K562 (cell line): ENCODE measurements around the gene FAM124A. TPM values are rescaled to one million over a fixed set of nuclear protein-coding genes. Genes with fewer than 3 reads are reported as not detected.

Experiments used
- ATAC-seq: fragments of 200-7000 bp; cut with Tn5 transposase; 3 replicates; pipeline ENCODE4 v1.9.1; 2020; ENCODE audit warnings: moderate library complexity
- BruUV-seq: library from RNA; stranded (reverse); fragments of 400-500 nt; replicated peaks from 2 replicates; lab custom pipeline; 2021; lab: Mats Ljungman, UMichigan
- CTCF ChIA-PET: fragments of 300-600 bp; formaldehyde crosslinking; extraction: SDS; loops from one replicate; lab custom pipeline; 2021; ENCODE audit warnings: low intra/inter-chr PET ratio; lab: Yijun Ruan, JAX
- POLR2A ChIA-PET: fragments of 300-600, 350-650 bp; sonication (Branson Sonifier 250); formaldehyde crosslinking; extraction: SDS; loops from one replicate; lab custom pipeline; 2021; ENCODE audit warnings: antibody characterized with exemption, inconsistent platforms; lab: Yijun Ruan, JAX
- DNase-seq, 4 experiments: peaks; one replicate each; pipeline versions ENCODE4 v3.0.0 to v3.0.0-alpha.2; 2011 to 2018; ENCODE audit warnings: low spot score in 3 of 4, mixed read lengths in 3 of 4; ENCODE audit errors: extremely low read depth in 1 of 4
- FAIRE-seq: peaks from 2 replicates; lab custom pipeline; 2011; peaks lifted over from hg19 to GRCh38; lab: Jason Lieb, UNC
- H2AFZ ChIP-seq: 2 replicates; pipeline ENCODE4 v1.6.0; 2011; ENCODE audit warnings: low read depth, low read length, control low read depth, inconsistent platforms
- H3K27ac ChIP-seq: fragments of 200-600 bp; 3 replicates; pipeline ENCODE4 v1.8.0; 2011; ENCODE audit warnings: low read depth, mild to moderate bottlenecking, control low read depth, inconsistent platforms, low read length, moderate library complexity, mixed read lengths; ENCODE audit errors: extremely low read depth
- H3K27me3 ChIP-seq, 2 experiments: fragments of 300-600 bp in 1 of 2; 2 replicates in 1 of 2; 3 replicates in 1 of 2; pipeline versions ENCODE4 v1.6.0 to v1.8.0; 2011; ENCODE audit warnings: inconsistent platforms in 2 of 2, low read length in 2 of 2, mild to moderate bottlenecking in 1 of 2, mixed read lengths in 1 of 2, moderate library complexity in 1 of 2; ENCODE audit not compliant: control insufficient read depth in 2 of 2, insufficient read depth in 2 of 2
- H3K36me3 ChIP-seq: fragments of 300-600 bp; 3 replicates; pipeline ENCODE4 v1.8.0; 2011; ENCODE audit warnings: mild to moderate bottlenecking, low read length, inconsistent platforms; ENCODE audit not compliant: control insufficient read depth, insufficient read depth
- H3K4me1 ChIP-seq, 2 experiments: fragments of 200-600 bp in 1 of 2; replicated peaks in 1 of 2; 2 replicates in 1 of 2; 3 replicates in 1 of 2; pipeline versions ENCODE4 v1.5.1 to v1.8.0; 2011; ENCODE audit warnings: inconsistent platforms in 2 of 2, low read length in 2 of 2, mild to moderate bottlenecking in 1 of 2, mixed read lengths in 1 of 2, moderate library complexity in 1 of 2; ENCODE audit not compliant: control insufficient read depth in 2 of 2, insufficient read depth in 2 of 2
- H3K4me2 ChIP-seq: 2 replicates; pipeline ENCODE4 v1.6.1; 2011; ENCODE audit warnings: low read length, control low read depth, inconsistent platforms, mixed read lengths; ENCODE audit not compliant: insufficient read depth
- H3K4me3 ChIP-seq: fragments of 200-600 bp; sonication (generic), shearing (Covaris generic); 2 replicates; pipeline ENCODE4 v1.5.1; 2016; ENCODE audit warnings: control low read depth, inconsistent platforms
- H3K79me2 ChIP-seq: fragments of 200-600 bp; 3 replicates; pipeline ENCODE4 v1.8.0; 2011; ENCODE audit warnings: low read length, inconsistent platforms; ENCODE audit not compliant: control insufficient read depth, insufficient read depth
- H3K9ac ChIP-seq, 2 experiments: 2 replicates each; pipeline versions ENCODE4 v1.6.0 to v1.6.1; 2011; ENCODE audit warnings: low read depth in 2 of 2, low read length in 2 of 2, control low read depth in 1 of 2, inconsistent platforms in 1 of 2, mild to moderate bottlenecking in 1 of 2, mixed read lengths in 1 of 2; ENCODE audit not compliant: insufficient read depth in 1 of 2
- H3K9me1 ChIP-seq: one replicate; pipeline ENCODE4 v1.6.0; 2011; ENCODE audit warnings: inconsistent platforms, mild to moderate bottlenecking, low read length, moderate library complexity; ENCODE audit not compliant: control insufficient read depth, insufficient read depth
- H3K9me3 ChIP-seq: replicated peaks from 2 replicates; pipeline ENCODE4 v1.5.1; 2011; ENCODE audit warnings: low read depth, low read length, inconsistent platforms; ENCODE audit not compliant: control insufficient read depth, insufficient read depth
- H4K20me1 ChIP-seq: replicated peaks from 2 replicates; pipeline ENCODE4 v1.6.1; 2011; ENCODE audit warnings: low read length, inconsistent platforms, mixed read lengths; ENCODE audit not compliant: control insufficient read depth, insufficient read depth
- ATF3 ChIP-seq, 2 experiments: fragments of 450-650 bp in 1 of 2; sonication (generic) in 1 of 2; formaldehyde crosslinking in 1 of 2; IDR thresholded peaks in 1 of 2; conservative IDR thresholded peaks in 1 of 2; 2 replicates each; pipeline versions ENCODE4 v1.6.1 to v1.8.1; 2016 to 2023; ENCODE audit warnings: mild to moderate bottlenecking in 2 of 2, moderate library complexity in 2 of 2, inconsistent platforms in 1 of 2, missing genetic modification reagents in 1 of 2
- CAMTA2 ChIP-seq: fragments of 250-450 bp; sonication (Bioruptor Pico); conservative IDR thresholded peaks from 2 replicates; pipeline ENCODE4 v1.5.1; 2022
- CBX5 ChIP-seq: IDR thresholded peaks from 2 replicates; pipeline ENCODE4 v1.6.1; 2014; ENCODE audit warnings: low read depth, borderline replicate concordance
- EP300 ChIP-seq: IDR thresholded peaks from 2 replicates; pipeline ENCODE4 v1.6.1; 2012; ENCODE audit warnings: low read length, improper control_type of control experiment
- MLLT1 ChIP-seq, 2 experiments: fragments of 450-650 bp; IDR thresholded peaks; 2 replicates each; pipeline ENCODE4 v1.6.1; 2016
- NFIC ChIP-seq: fragments of 450-650 bp; IDR thresholded peaks from 2 replicates; pipeline ENCODE4 v1.6.1; 2017; ENCODE audit warnings: mild to moderate bottlenecking, inconsistent platforms
- NFXL1 ChIP-seq: fragments of 450-650 bp; formaldehyde crosslinking; IDR thresholded peaks from 2 replicates; pipeline ENCODE4 v1.4.0; 2021; ENCODE audit warnings: mild to moderate bottlenecking
- SREBF1 ChIP-seq: fragments of 150-350 bp; IDR thresholded peaks from 2 replicates; pipeline ENCODE4 v1.6.1; 2014; ENCODE audit warnings: antibody characterized with exemption, low read depth, low read length, borderline replicate concordance
- ZBTB17 ChIP-seq: fragments of 450-650 bp; formaldehyde crosslinking; IDR thresholded peaks from 2 replicates; pipeline ENCODE4 v1.4.0; 2020; ENCODE audit warnings: mild to moderate bottlenecking
- ZNF431 ChIP-seq: sonication (generic); formaldehyde crosslinking; IDR thresholded peaks from 2 replicates; pipeline ENCODE4 v1.8.0; 2022; ENCODE audit warnings: mild to moderate bottlenecking, missing genetic modification reagents
- ZNF507 ChIP-seq: conservative IDR thresholded peaks from 2 replicates; pipeline ENCODE4 v1.6.1; 2017; ENCODE audit warnings: missing genetic modification characterization, missing compliant biosample characterization
- ZNF695 ChIP-seq: fragments of 450-650 bp; formaldehyde crosslinking; IDR thresholded peaks from 2 replicates; pipeline ENCODE4 v1.4.0; 2020; ENCODE audit warnings: mild to moderate bottlenecking, moderate library complexity
- ZNF707 ChIP-seq: fragments of 250-450 bp; sonication (Bioruptor Pico); conservative IDR thresholded peaks from 2 replicates; pipeline ENCODE4 v1.8.0; 2022; ENCODE audit warnings: inconsistent platforms, mild to moderate bottlenecking, moderate library complexity
- WGBS: fragments of 100-300 bp; shearing (Covaris generic); methylation state at CpG from one replicate; pipeline ENCODE4 v1.1.6; 2016; ENCODE audit warnings: low coverage, mixed read lengths; ENCODE audit not compliant: insufficient coverage; ENCODE audit errors: missing lambda C conversion rate; 5-methylcytosine and 5-hydroxymethylcytosine counted together
- in situ Hi-C: fragments of 300-500 bp; cut with MboI; formaldehyde crosslinking; loops from 4 replicates; pipeline ENCODE4 v1.15.0; 2018; ENCODE audit warnings: inconsistent platforms, mixed read lengths
- intact Hi-C: fragments of 100-400 bp; cut with micrococcal nuclease; formaldehyde crosslinking; loops from 2 replicates; pipeline ENCODE4 v1.14.2; 2022
- polyA plus RNA-seq, 8 experiments: library from polyadenylated mRNA; depleted of rRNA in 4 of 8; stranded (reverse) in 5 of 8; unstranded in 3 of 8; fragments of >200 nt; fragmentation: Nextera tagmentation in 2 of 8; fragmentation: Illumina TruSeq in 1 of 8; extraction: Ambion mirVana in 2 of 8; extraction: Trizol in 1 of 8; gene quantifications; 2 replicates each; pipeline versions ENCODE4 v1.2.1 to v1.2.3, GENCODE V29; 2011 to 2014; ENCODE audit warnings: inconsistent platforms in 1 of 8, missing spikeins in 1 of 8
- total RNA-seq, 7 experiments: library from RNA; depleted of rRNA in 6 of 7; stranded (reverse); fragments of >200 nt in 6 of 7; fragmentation: Illumina TruSeq in 2 of 7; extraction: Trizol in 2 of 7; gene quantifications; 2 replicates each; pipeline versions ENCODE4 v1.2.1 to v1.2.3, GENCODE V29; 2011 to 2021; ENCODE audit warnings: low replicate concordance in 1 of 7
- TF ChIP-seq, protein P1 (sequence below), 2 experiments: fragments of 450-650 bp in 1 of 2; sonication (generic) in 1 of 2; formaldehyde crosslinking; conservative IDR thresholded peaks; 2 replicates each; pipeline versions ENCODE4 v1.4.0 to v1.8.1; 2020 to 2022; ENCODE audit warnings: mild to moderate bottlenecking in 1 of 2, missing genetic modification reagents in 1 of 2

The FAM124A gene
- total and polyA plus RNA-seq, 9 of the 15 experiments (the other 6 are each of a cell fraction or from before 2014, with no cell fraction given) = not detected

- WGBS = 0% methylated on average over 3 of the region's 3 CpGs
- no TSS peak for BruUV-seq
- in situ Hi-C loops = no loop called here
- TF ChIP-seq ZNF695 (CRISPR knock-in tag) (no peak), ZNF707 (CRISPR knock-in tag) (no peak), SREBF1 (no peak), NFIC (no peak), CBX5 (no peak), EP300 (no peak), ZNF507 (no peak), ZNF431 (CRISPR knock-in tag) (no peak), CAMTA2 (CRISPR knock-in tag) (no peak), ATF3 (IDR thresholded peaks at IDR 0.05) (no peak), ATF3 (CRISPR knock-in tag; conservative IDR thresholded peaks at IDR 0.05) (no peak), MLLT1 (IDR thresholded peaks at IDR 0.05) (no peak), ZBTB17 (CRISPR knock-in tag) (no peak), NFXL1 (CRISPR knock-in tag) (no peak)
- TF ChIP-seq, protein P1, sequence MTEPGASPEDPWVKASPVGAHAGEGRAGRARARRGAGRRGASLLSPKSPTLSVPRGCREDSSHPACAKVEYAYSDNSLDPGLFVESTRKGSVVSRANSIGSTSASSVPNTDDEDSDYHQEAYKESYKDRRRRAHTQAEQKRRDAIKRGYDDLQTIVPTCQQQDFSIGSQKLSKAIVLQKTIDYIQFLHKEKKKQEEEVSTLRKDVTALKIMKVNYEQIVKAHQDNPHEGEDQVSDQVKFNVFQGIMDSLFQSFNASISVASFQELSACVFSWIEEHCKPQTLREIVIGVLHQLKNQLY (CRISPR knock-in tag; conservative IDR thresholded peaks at IDR 0.05) = no peak
Observed at GRCh38 chr13:51240958-51241357, 18.8 kb downstream of the FAM124A start.

More at GRCh38 chr13:51240958-51241357, 18.8 kb downstream of the FAM124A start:
- no peak for FAIRE-seq
- intact Hi-C loops = no loop called here
- Histone ChIP-seq H3K9ac (no peak overlapping the region), H4K20me1 (no peaks in the 10 kb centered on the region), H3K4me3 (no peak overlapping the region), H3K36me3 (no peaks in the 10 kb centered on the region), H3K4me2 (no peak overlapping the region), H3K9me3 (no peaks in the 10 kb centered on the region), H3K4me1 (no peaks in the 10 kb centered on the region), H3K27me3 (peaks cover 4 to 11% of the 10 kb centered on the region in 2 experiments; a peak in 3 of 5 replicates), H3K79me2 (no peaks in the 10 kb centered on the region), H3K9me1 (no peaks in the 10 kb centered on the region), H2AFZ (no peak overlapping the region), H3K27ac (no peak overlapping the region)
- no peak for ATAC-seq
- DNase-seq = no peak
- POLR2A ChIA-PET = no interaction called here
- CTCF ChIA-PET = no interaction called here
